K562 (cell line): ENCODE results near the gene PRKCB. TPM values are rescaled to one million over a fixed set of nuclear protein-coding genes. Genes with fewer than 3 reads are reported as not detected.

Experiments
- ATAC-seq: fragments of 200-7000 bp; cut with Tn5 transposase; 3 replicates; pipeline ENCODE4 v1.9.1; 2020; ENCODE audit warnings: moderate library complexity
- BruUV-seq: library from RNA; stranded (reverse); fragments of 400-500 nt; replicated peaks from 2 replicates; lab custom pipeline; 2021; lab: Mats Ljungman, UMichigan
- CTCF ChIA-PET: fragments of 300-600 bp; formaldehyde crosslinking; extraction: SDS; loops from one replicate; lab custom pipeline; 2021; ENCODE audit warnings: low intra/inter-chr PET ratio; lab: Yijun Ruan, JAX
- POLR2A ChIA-PET: fragments of 300-600, 350-650 bp; sonication (Branson Sonifier 250); formaldehyde crosslinking; extraction: SDS; loops from one replicate; lab custom pipeline; 2021; ENCODE audit warnings: antibody characterized with exemption, inconsistent platforms; lab: Yijun Ruan, JAX
- DNase-seq, 4 experiments: peaks; one replicate each; pipeline versions ENCODE4 v3.0.0 to v3.0.0-alpha.2; 2011 to 2018; ENCODE audit warnings: low spot score in 3 of 4, mixed read lengths in 3 of 4; ENCODE audit errors: extremely low read depth in 1 of 4
- FAIRE-seq: peaks from 2 replicates; lab custom pipeline; 2011; peaks lifted over from hg19 to GRCh38; lab: Jason Lieb, UNC
- H2AFZ ChIP-seq: 2 replicates; pipeline ENCODE4 v1.6.0; 2011; ENCODE audit warnings: low read depth, low read length, control low read depth, inconsistent platforms
- H3K27ac ChIP-seq: fragments of 200-600 bp; 3 replicates; pipeline ENCODE4 v1.8.0; 2011; ENCODE audit warnings: low read depth, mild to moderate bottlenecking, control low read depth, inconsistent platforms, low read length, moderate library complexity, mixed read lengths; ENCODE audit errors: extremely low read depth
- H3K27me3 ChIP-seq, 2 experiments: fragments of 300-600 bp in 1 of 2; 2 replicates in 1 of 2; 3 replicates in 1 of 2; pipeline versions ENCODE4 v1.6.0 to v1.8.0; 2011; ENCODE audit warnings: inconsistent platforms in 2 of 2, low read length in 2 of 2, mild to moderate bottlenecking in 1 of 2, mixed read lengths in 1 of 2, moderate library complexity in 1 of 2; ENCODE audit not compliant: control insufficient read depth in 2 of 2, insufficient read depth in 2 of 2
- H3K36me3 ChIP-seq: fragments of 300-600 bp; 3 replicates; pipeline ENCODE4 v1.8.0; 2011; ENCODE audit warnings: mild to moderate bottlenecking, low read length, inconsistent platforms; ENCODE audit not compliant: control insufficient read depth, insufficient read depth
- H3K4me1 ChIP-seq, 2 experiments: fragments of 200-600 bp in 1 of 2; replicated peaks in 1 of 2; 2 replicates in 1 of 2; 3 replicates in 1 of 2; pipeline versions ENCODE4 v1.5.1 to v1.8.0; 2011; ENCODE audit warnings: inconsistent platforms in 2 of 2, low read length in 2 of 2, mild to moderate bottlenecking in 1 of 2, mixed read lengths in 1 of 2, moderate library complexity in 1 of 2; ENCODE audit not compliant: control insufficient read depth in 2 of 2, insufficient read depth in 2 of 2
- H3K4me2 ChIP-seq: 2 replicates; pipeline ENCODE4 v1.6.1; 2011; ENCODE audit warnings: low read length, control low read depth, inconsistent platforms, mixed read lengths; ENCODE audit not compliant: insufficient read depth
- H3K4me3 ChIP-seq: fragments of 200-600 bp; sonication (generic), shearing (Covaris generic); 2 replicates; pipeline ENCODE4 v1.5.1; 2016; ENCODE audit warnings: control low read depth, inconsistent platforms
- H3K79me2 ChIP-seq: fragments of 200-600 bp; 3 replicates; pipeline ENCODE4 v1.8.0; 2011; ENCODE audit warnings: low read length, inconsistent platforms; ENCODE audit not compliant: control insufficient read depth, insufficient read depth
- H3K9ac ChIP-seq, 2 experiments: 2 replicates each; pipeline versions ENCODE4 v1.6.0 to v1.6.1; 2011; ENCODE audit warnings: low read depth in 2 of 2, low read length in 2 of 2, control low read depth in 1 of 2, inconsistent platforms in 1 of 2, mild to moderate bottlenecking in 1 of 2, mixed read lengths in 1 of 2; ENCODE audit not compliant: insufficient read depth in 1 of 2
- H3K9me1 ChIP-seq: one replicate; pipeline ENCODE4 v1.6.0; 2011; ENCODE audit warnings: inconsistent platforms, mild to moderate bottlenecking, low read length, moderate library complexity; ENCODE audit not compliant: control insufficient read depth, insufficient read depth
- H3K9me3 ChIP-seq: replicated peaks from 2 replicates; pipeline ENCODE4 v1.5.1; 2011; ENCODE audit warnings: low read depth, low read length, inconsistent platforms; ENCODE audit not compliant: control insufficient read depth, insufficient read depth
- H4K20me1 ChIP-seq: replicated peaks from 2 replicates; pipeline ENCODE4 v1.6.1; 2011; ENCODE audit warnings: low read length, inconsistent platforms, mixed read lengths; ENCODE audit not compliant: control insufficient read depth, insufficient read depth
- ATF1 ChIP-seq, 2 experiments: fragments of 450-650 bp in 1 of 2; IDR thresholded peaks; 2 replicates each; pipeline ENCODE4 v1.6.1; 2016; ENCODE audit warnings: missing compliant biosample characterization in 1 of 2, missing genetic modification characterization in 1 of 2
- C11orf30 ChIP-seq: fragments of 450-650 bp; IDR thresholded peaks from 2 replicates; pipeline ENCODE4 v1.6.1; 2016; ENCODE audit warnings: low read depth, mild to moderate bottlenecking
- CBX1 ChIP-seq: sonication (generic); IDR thresholded peaks from 2 replicates; pipeline ENCODE4 v1.6.1; 2016; ENCODE audit warnings: antibody characterized with exemption, low read depth, mild to moderate bottlenecking
- DPF2 ChIP-seq: fragments of 450-650 bp; IDR thresholded peaks from 2 replicates; pipeline ENCODE4 v1.6.1; 2016
- FOXK1 ChIP-seq: sonication (generic); formaldehyde crosslinking; IDR thresholded peaks from 2 replicates; pipeline ENCODE4 v1.8.0; 2022; ENCODE audit warnings: missing genetic modification reagents, mild to moderate bottlenecking, borderline replicate concordance
- GATAD2B ChIP-seq: fragments of 450-650 bp; IDR thresholded peaks from 2 replicates; pipeline ENCODE4 v1.6.1; 2017; ENCODE audit warnings: mild to moderate bottlenecking, borderline replicate concordance
- MCM5 ChIP-seq: fragments of 450-650 bp; IDR thresholded peaks from 2 replicates; pipeline ENCODE4 v1.6.1; 2016; ENCODE audit warnings: low read depth
- MECOM ChIP-seq: fragments of 250-450 bp; sonication (Bioruptor Pico); IDR thresholded peaks from 2 replicates; pipeline ENCODE4 v1.8.0; 2022; ENCODE audit warnings: inconsistent platforms
- PCBP2 ChIP-seq: fragments of 200-400 bp; formaldehyde crosslinking; IDR thresholded peaks from 2 replicates; pipeline ENCODE4 v1.6.1; 2018; ENCODE audit warnings: low read length, low read depth, mild to moderate bottlenecking, moderate library complexity; ENCODE audit not compliant: poor library complexity, severe bottlenecking
- SMAD4 ChIP-seq: fragments of 250-450 bp; sonication (Bioruptor Pico); conservative IDR thresholded peaks from 2 replicates; pipeline ENCODE4 v1.8.0; 2021; ENCODE audit warnings: inconsistent platforms, mild to moderate bottlenecking, moderate library complexity
- ZNF589 ChIP-seq: fragments of 200-800 bp; sonication (Bioruptor generic); IDR thresholded peaks from 2 replicates; pipeline ENCODE4 v1.6.1; 2016; ENCODE audit warnings: low read depth, missing genetic modification characterization, missing compliant biosample characterization
- WGBS: fragments of 100-300 bp; shearing (Covaris generic); methylation state at CpG from one replicate; pipeline ENCODE4 v1.1.6; 2016; ENCODE audit warnings: low coverage, mixed read lengths; ENCODE audit not compliant: insufficient coverage; ENCODE audit errors: missing lambda C conversion rate; 5-methylcytosine and 5-hydroxymethylcytosine counted together
- in situ Hi-C: fragments of 300-500 bp; cut with MboI; formaldehyde crosslinking; loops from 4 replicates; pipeline ENCODE4 v1.15.0; 2018; ENCODE audit warnings: inconsistent platforms, mixed read lengths
- intact Hi-C: fragments of 100-400 bp; cut with micrococcal nuclease; formaldehyde crosslinking; loops from 2 replicates; pipeline ENCODE4 v1.14.2; 2022
- polyA plus RNA-seq, 8 experiments: library from polyadenylated mRNA; depleted of rRNA in 4 of 8; stranded (reverse) in 5 of 8; unstranded in 3 of 8; fragments of >200 nt; fragmentation: Nextera tagmentation in 2 of 8; fragmentation: Illumina TruSeq in 1 of 8; extraction: Ambion mirVana in 2 of 8; extraction: Trizol in 1 of 8; gene quantifications; 2 replicates each; pipeline versions ENCODE4 v1.2.1 to v1.2.3, GENCODE V29; 2011 to 2014; ENCODE audit warnings: inconsistent platforms in 1 of 8, missing spikeins in 1 of 8
- total RNA-seq, 7 experiments: library from RNA; depleted of rRNA in 6 of 7; stranded (reverse); fragments of >200 nt in 6 of 7; fragmentation: Illumina TruSeq in 2 of 7; extraction: Trizol in 2 of 7; gene quantifications; 2 replicates each; pipeline versions ENCODE4 v1.2.1 to v1.2.3, GENCODE V29; 2011 to 2021; ENCODE audit warnings: low replicate concordance in 1 of 7
- TF ChIP-seq, protein P1 (sequence below): fragments of 250-450 bp; sonication (Bioruptor Pico); IDR thresholded peaks from 2 replicates; pipeline ENCODE4 v1.5.0; 2021; ENCODE audit warnings: mild to moderate bottlenecking, borderline replicate concordance

The PRKCB gene
- total and polyA plus RNA-seq, 9 of the 15 experiments (the other 6 are each of a cell fraction or from before 2014, with no cell fraction given), result 49.9 to 276 (median 148) TPM

DNA sequence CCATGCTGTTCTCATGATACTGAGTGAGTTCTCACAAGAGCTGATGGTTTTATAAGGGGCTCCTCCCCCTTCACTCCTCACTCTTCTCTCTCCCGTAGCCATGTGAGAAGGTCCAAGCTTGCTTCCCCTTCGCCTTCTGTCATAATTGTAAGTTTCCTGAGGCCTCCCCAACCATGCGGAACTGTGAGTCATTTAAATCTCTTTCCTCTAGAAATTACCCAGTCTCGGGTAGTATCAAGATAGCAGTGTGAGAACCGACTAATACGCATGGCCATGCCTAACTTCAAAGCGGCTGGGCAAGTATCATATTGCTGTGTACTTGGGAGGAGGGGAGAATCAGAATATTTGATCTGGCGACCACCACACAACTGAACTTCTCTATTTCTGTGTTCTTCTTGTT, 88.3 kb downstream of the PRKCB start:
- Histone ChIP-seq H3K36me3 (peaks cover 75% of the 10 kb centered on the region; the same call in 2 of the 3 replicates), H3K9me1 (no peaks in the 10 kb centered on the region), H3K9ac (no peak overlapping the region), H3K79me2 (peaks cover 93% of the 10 kb centered on the region), H3K4me3 (no peak overlapping the region)
- intact Hi-C loops, result no loop called here
- TF ChIP-seq MECOM, result no peak
- no peak for TF ChIP-seq SMAD4
- TF ChIP-seq DPF2, result no peak
- no peak for TF ChIP-seq C11orf30
- no peak for TF ChIP-seq GATAD2B
- TF ChIP-seq, protein P1, sequence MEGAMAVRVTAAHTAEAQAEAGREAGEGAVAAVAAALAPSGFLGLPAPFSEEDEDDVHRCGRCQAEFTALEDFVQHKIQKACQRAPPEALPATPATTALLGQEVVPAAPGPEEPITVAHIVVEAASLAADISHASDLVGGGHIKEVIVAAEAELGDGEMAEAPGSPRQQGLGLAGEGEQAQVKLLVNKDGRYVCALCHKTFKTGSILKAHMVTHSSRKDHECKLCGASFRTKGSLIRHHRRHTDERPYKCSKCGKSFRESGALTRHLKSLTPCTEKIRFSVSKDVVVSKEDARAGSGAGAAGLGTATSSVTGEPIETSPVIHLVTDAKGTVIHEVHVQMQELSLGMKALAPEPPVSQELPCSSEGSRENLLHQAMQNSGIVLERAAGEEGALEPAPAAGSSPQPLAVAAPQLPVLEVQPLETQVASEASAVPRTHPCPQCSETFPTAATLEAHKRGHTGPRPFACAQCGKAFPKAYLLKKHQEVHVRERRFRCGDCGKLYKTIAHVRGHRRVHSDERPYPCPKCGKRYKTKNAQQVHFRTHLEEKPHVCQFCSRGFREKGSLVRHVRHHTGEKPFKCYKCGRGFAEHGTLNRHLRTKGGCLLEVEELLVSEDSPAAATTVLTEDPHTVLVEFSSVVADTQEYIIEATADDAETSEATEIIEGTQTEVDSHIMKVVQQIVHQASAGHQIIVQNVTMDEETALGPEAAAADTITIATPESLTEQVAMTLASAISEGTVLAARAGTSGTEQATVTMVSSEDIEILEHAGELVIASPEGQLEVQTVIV (CRISPR knock-in tag), result no peak
- no peak for TF ChIP-seq ATF1 (CRISPR knock-in tag; IDR thresholded peaks at IDR 0.05)
- no peak for TF ChIP-seq ATF1 (tag; IDR thresholded peaks at IDR 0.05)
- TF ChIP-seq MCM5, result no peak
- no peak for TF ChIP-seq PCBP2
- no peak for TF ChIP-seq FOXK1 (CRISPR knock-in tag)
- no peak for TF ChIP-seq ZNF589
- TF ChIP-seq CBX1, result no peak
- TF ChIP-seq, all 486 proteins: peak for 0
- CTCF ChIA-PET, result no interaction called here
- ATAC-seq (no peak), DNase-seq (no peak), FAIRE-seq (no peak)
- POLR2A ChIA-PET, result no interaction called here
- Histone ChIP-seq H3K27me3 (no peaks in the 10 kb centered on the region), H3K9me3 (no peaks in the 10 kb centered on the region), H3K4me2 (no peak overlapping the region), H3K4me1 (peaks cover 0 to 6% of the 10 kb centered on the region in 2 experiments; a peak in 3 of 5 replicates), H3K27ac (no peak overlapping the region; the same call in 2 of the 3 replicates), H4K20me1 (peaks cover 9% of the 10 kb centered on the region), H2AFZ (no peak overlapping the region)
- in situ Hi-C loops, result no loop called here
- no TSS peak for BruUV-seq
- 77% methylated on average over 8 of the region's 8 CpGs for WGBS
